GM12878 (cell line): ENCODE data around the gene JADE2. TPM values are rescaled to one million over a fixed set of nuclear protein-coding genes. Genes with fewer than 3 reads are reported as not detected.

Experiments used
- ATAC-seq: fragments of 200-7000 bp; cut with Tn5 transposase; 3 replicates; pipeline ENCODE4 v1.9.1; 2020; ENCODE audit warnings: mild to moderate bottlenecking, moderate library complexity
- BruUV-seq: library from RNA; stranded (reverse); fragments of 400-500 nt; replicated peaks from 2 replicates; lab custom pipeline; 2021; lab: Mats Ljungman, UMichigan
- CTCF ChIA-PET: fragments of 300-600 bp; sonication (Branson Sonifier 250); formaldehyde crosslinking; extraction: SDS; loops from one replicate; lab custom pipeline; 2021; ENCODE audit warnings: inconsistent platforms; lab: Yijun Ruan, JAX
- POLR2A ChIA-PET: fragments of 350-600 bp; formaldehyde crosslinking; extraction: SDS; loops from one replicate; lab custom pipeline; 2021; ENCODE audit warnings: inconsistent platforms; lab: Charles Lee
- RAD21 ChIA-PET: fragments of 300-600 bp; sonication (Branson Sonifier 250); formaldehyde crosslinking; loops from one replicate; lab custom pipeline; 2023; ENCODE audit warnings: antibody characterized with exemption; ENCODE audit not compliant: unreplicated experiment; lab: Charles Lee
- SMC1A ChIA-PET: fragments of 300-600 bp; sonication (Branson Sonifier 250); formaldehyde crosslinking; loops from one replicate; lab custom pipeline; 2023; ENCODE audit not compliant: unreplicated experiment, uncharacterized antibody; lab: Charles Lee
- DNase-seq: peaks from one replicate; pipeline ENCODE4 v3.0.0-alpha.2; 2011; ENCODE audit warnings: low read depth, low spot score
- FAIRE-seq: peaks from 3 replicates; lab custom pipeline; 2011; peaks lifted over from hg19 to GRCh38; lab: Jason Lieb, UNC
- H2AFZ ChIP-seq: 2 replicates; pipeline ENCODE4 v1.6.0; 2011; ENCODE audit warnings: low read depth, low read length, control low read depth; ENCODE audit not compliant: control insufficient read depth
- H3K27ac ChIP-seq: 2 replicates; pipeline ENCODE4 v1.5.1; 2011; ENCODE audit warnings: control low read depth; ENCODE audit not compliant: control insufficient read depth, insufficient read depth
- H3K27me3 ChIP-seq, 2 experiments: replicated peaks in 1 of 2; 2 replicates each; pipeline versions ENCODE4 v1.6.0 to v1.6.1; 2011; ENCODE audit warnings: low read length in 1 of 2; ENCODE audit not compliant: control insufficient read depth in 2 of 2, insufficient read depth in 2 of 2
- H3K36me3 ChIP-seq, 2 experiments: 2 replicates each; pipeline ENCODE4 v1.5.1; 2011; ENCODE audit warnings: low read length in 1 of 2; ENCODE audit not compliant: control insufficient read depth in 2 of 2, insufficient read depth in 2 of 2
- H3K4me1 ChIP-seq: 2 replicates; pipeline ENCODE4 v1.6.1; 2011; ENCODE audit warnings: mild to moderate bottlenecking, low read length, moderate library complexity, mixed read lengths; ENCODE audit not compliant: control insufficient read depth, insufficient read depth
- H3K4me2 ChIP-seq: 2 replicates; pipeline ENCODE4 v1.6.0; 2011; ENCODE audit warnings: control low read depth; ENCODE audit not compliant: control insufficient read depth, insufficient read depth
- H3K4me3 ChIP-seq: fragments of 200-600 bp; sonication (generic); 2 replicates; pipeline ENCODE4 v1.5.1; 2016
- H3K79me2 ChIP-seq: 2 replicates; pipeline ENCODE4 v1.6.0; 2011; ENCODE audit warnings: low read length; ENCODE audit not compliant: control insufficient read depth, insufficient read depth
- H3K9ac ChIP-seq: 2 replicates; pipeline ENCODE4 v1.8.0; 2011; ENCODE audit warnings: low read length, control low read depth, mixed read lengths; ENCODE audit not compliant: control insufficient read depth, insufficient read depth
- H3K9me3 ChIP-seq: replicated peaks from 3 replicates; pipeline ENCODE4 v1.5.1; 2011; ENCODE audit warnings: mild to moderate bottlenecking, low read length; ENCODE audit not compliant: control insufficient read depth, insufficient read depth
- H4K20me1 ChIP-seq: 2 replicates; pipeline ENCODE4 v1.6.0; 2011; ENCODE audit not compliant: control insufficient read depth, insufficient read depth
- ATF7 ChIP-seq: fragments of 450-650 bp; IDR thresholded peaks from 2 replicates; pipeline ENCODE4 v1.6.1; 2016; ENCODE audit warnings: low read depth, mild to moderate bottlenecking
- IKZF1 ChIP-seq: fragments of 450-650 bp; conservative IDR thresholded peaks from 2 replicates; pipeline ENCODE4 v1.6.1; 2017; ENCODE audit warnings: antibody characterized with exemption, mild to moderate bottlenecking
- SMC3 ChIP-seq: IDR thresholded peaks from 2 replicates; pipeline ENCODE4 v1.6.1; 2011; ENCODE audit warnings: low read length, improper control_type of control experiment, borderline replicate concordance
- ZBTB33 ChIP-seq: fragments of 450-650 bp; IDR thresholded peaks from 2 replicates; pipeline ENCODE4 v1.6.1; 2017; ENCODE audit warnings: mild to moderate bottlenecking
- WGBS: methylation state at CpG from one replicate; pipeline ENCODE4 v1.1.6; 2016; ENCODE audit warnings: low lambda C conversion rate; ENCODE audit not compliant: insufficient replicate concordance, insufficient coverage; ENCODE audit errors: missing lambda C conversion rate; 5-methylcytosine and 5-hydroxymethylcytosine counted together
- in situ Hi-C: fragments of 300-500 bp; cut with MboI; formaldehyde crosslinking; loops from 9 replicates; pipeline ENCODE4 v1.14.3; 2018; ENCODE audit warnings: mixed read lengths
- intact Hi-C: fragments of 100-400 bp; cut with micrococcal nuclease; formaldehyde crosslinking; loops from one replicate; pipeline ENCODE4 v1.14.2; 2022; ENCODE audit not compliant: unreplicated experiment
- polyA plus RNA-seq, 11 experiments: library from polyadenylated mRNA; depleted of rRNA in 4 of 11; unstranded in 6 of 11; stranded (reverse) in 5 of 11; fragments of >200 nt; fragmentation: Nextera tagmentation in 4 of 11; fragmentation: Illumina TruSeq in 1 of 11; extraction: Ambion mirVana in 4 of 11; extraction: Trizol in 1 of 11; gene quantifications; 1 replicate in 1 of 11; 2 replicates in 10 of 11; pipeline versions ENCODE4 v1.2.1 to v1.2.3, GENCODE V29; 2011 to 2016; ENCODE audit warnings: inconsistent platforms in 2 of 11, missing spikeins in 2 of 11, low read depth in 1 of 11
- total RNA-seq, 4 experiments: library from RNA; depleted of rRNA in 3 of 4; stranded (reverse); fragments of >200 nt in 3 of 4; fragmentation: Illumina TruSeq in 1 of 4; extraction: Trizol in 1 of 4; gene quantifications; 2 replicates each; pipeline versions ENCODE4 v1.2.1 to v1.2.3, GENCODE V29; 2013 to 2021

Gene JADE2
- total and polyA plus RNA-seq, 10 of the 15 experiments (the other 5 are each of a cell fraction or from before 2014, with no cell fraction given) = 1.5 to 67.0 (median 22.4) TPM

- no peak for TF ChIP-seq ZBTB33
Measured at GRCh38 chr5:134490925-134491271, 34.6 kb upstream of the JADE2 start (continued).

GRCh38 chr5:134491841-134492442, 33.5 kb upstream of the JADE2 start:
- ATAC-seq = no peak
- SMC1A ChIA-PET = no interaction called here
- BruUV-seq = no TSS peak
- Histone ChIP-seq H3K4me3 (no peak overlapping the region), H3K4me2 (no peak overlapping the region), H4K20me1 (no peaks in the 10 kb centered on the region), H3K27me3 (no peaks in the 10 kb centered on the region), H3K36me3 (no peaks in the 10 kb centered on the region), H3K9ac (no peak overlapping the region), H3K9me3 (no peaks in the 10 kb centered on the region), H3K4me1 (0 out of 2 replicates have a peak, but pooled peaks cover 4% of the 10 kb centered on the region), H3K27ac (no peak overlapping the region), H3K79me2 (no peaks in the 10 kb centered on the region), H2AFZ (no peak overlapping the region)
- 47% methylated on average over 9 of the region's 9 CpGs for WGBS
- DNase-seq = no peak
- POLR2A ChIA-PET = no interaction called here
- intact Hi-C loops = no loop called here
- RAD21 ChIA-PET = no interaction called here
- CTCF ChIA-PET = interaction anchor here (0.6 kb wide), 2 partner anchors 21 to 70 kb away, joined by 3 read pairs; no protein-coding TSS in a partner anchor
- in situ Hi-C loops = no loop called here
- TF ChIP-seq IKZF1 (no peak), SMC3 (no peak), ATF7 (no peak)
- FAIRE-seq = no peak
